Ovary (tissue), 9 donors: ENCODE data around the gene NPM3. TPM values are rescaled to one million over a fixed set of nuclear protein-coding genes. Genes with fewer than 3 reads are reported as not detected.

Source experiments
- DNase-seq, 5 donors: peaks; one replicate each; pipeline ENCODE4 v3.0.0-alpha.2; 2019 to 2020
- H3K27ac ChIP-seq, 2 donors: fragments of 200-600 bp; one replicate each; pipeline versions ENCODE4 v1.5.1 to v1.8.0; 2019 to 2022
- H3K27me3 ChIP-seq: fragments of 200-600 bp; one replicate; pipeline ENCODE4 v1.8.0; 2022
- H3K36me3 ChIP-seq: fragments of 200-600 bp; sonication (generic); one replicate; pipeline ENCODE4 v1.5.1; 2019
- H3K4me1 ChIP-seq: one replicate; pipeline ENCODE4 v1.8.1; 2013; ENCODE audit warnings: mild to moderate bottlenecking, moderate library complexity; ENCODE audit not compliant: insufficient read depth
- H3K4me3 ChIP-seq: fragments of 200-600 bp; sonication (generic); one replicate; pipeline ENCODE4 v1.5.1; 2017
- H3K9me3 ChIP-seq, 2 donors: fragments of 200-600 bp in 1 of 2; sonication (generic) in 1 of 2; one replicate each; pipeline versions ENCODE4 v1.5.1 to v1.8.1; 2013 to 2019; ENCODE audit warnings: mild to moderate bottlenecking in 1 of 2, moderate library complexity in 1 of 2
- EP300 ChIP-seq: sonication (generic); formaldehyde crosslinking; IDR thresholded peaks from one replicate; pipeline ENCODE4 v1.6.1; 2017; ENCODE audit warnings: antibody characterized with exemption
- POLR2A ChIP-seq: fragments of 450-650 bp; IDR thresholded peaks from one replicate; pipeline ENCODE4 v1.6.1; 2017; ENCODE audit warnings: antibody characterized with exemption, mild to moderate bottlenecking, moderate library complexity
- WGBS, 3 donors: extraction: QIAGEN DNeasy Blood & Tissue Kit in 1 of 3; methylation state at CpG; one replicate each; pipeline versions ENCODE4 v1.1.5 to v1.1.7; 2013 to 2017; 5-methylcytosine and 5-hydroxymethylcytosine counted together
- intact Hi-C, 4 donors: fragments of 100-400 bp; cut with DNase I; formaldehyde crosslinking; loops; one replicate each; pipeline versions ENCODE4 v1.11.0 to v1.15.1; 2022 to 2023
- polyA plus RNA-seq, 2 donors: library from polyadenylated mRNA; stranded (reverse); fragments of 200-250 nt in 1 of 2; fragments of 350-450 nt in 1 of 2; fragmentation: Illumina TruSeq in 1 of 2; extraction: RNeasy Lipid Tissue Mini Kit (QIAGEN cat#74804) in 1 of 2; gene quantifications; one replicate each; pipeline ENCODE4 v1.2.3, GENCODE V29; 2013 to 2014
- total RNA-seq, 7 donors: library from RNA; depleted of rRNA in 2 of 7; stranded (reverse); fragments of >200 nt in 2 of 7; fragmentation: NEBNext Ultra II Directional in 3 of 7; extraction: Animal tissue kit (Norgen Biotek cat#: 25700) in 3 of 7; gene quantifications; one replicate each; pipeline versions ENCODE4 v1.1.0 to v1.2.4, GENCODE V29; 2016 to 2023
- TF ChIP-seq, protein P1 (sequence below), 3 donors: fragments of 450-650 bp in 2 of 3; fragments of 200-600 bp in 1 of 3; IDR thresholded peaks; one replicate each; pipeline versions ENCODE4 v1.5.1 to v1.8.0; 2016 to 2022; ENCODE audit warnings: antibody characterized with exemption in 3 of 3, mild to moderate bottlenecking in 1 of 3
- donor health status: DM: no; HTN: no; CAD: no; lungs with moderate emphysema.
- donor health status: DM: no; HTN: no; CAD: no.
- donor health status: Bipolar disorder and iron deficiency.
- donor health status: DM: yes; HTN: yes; CAD: no.
- donor health status: DM: no; HTN: no; CAD: no.
- donor health status: DM: yes; HTN: yes; CAD: no.

Gene NPM3
- total and polyA plus RNA-seq, 9 donors: 11.0 to 64.8 (median 32.1) TPM

DNA sequence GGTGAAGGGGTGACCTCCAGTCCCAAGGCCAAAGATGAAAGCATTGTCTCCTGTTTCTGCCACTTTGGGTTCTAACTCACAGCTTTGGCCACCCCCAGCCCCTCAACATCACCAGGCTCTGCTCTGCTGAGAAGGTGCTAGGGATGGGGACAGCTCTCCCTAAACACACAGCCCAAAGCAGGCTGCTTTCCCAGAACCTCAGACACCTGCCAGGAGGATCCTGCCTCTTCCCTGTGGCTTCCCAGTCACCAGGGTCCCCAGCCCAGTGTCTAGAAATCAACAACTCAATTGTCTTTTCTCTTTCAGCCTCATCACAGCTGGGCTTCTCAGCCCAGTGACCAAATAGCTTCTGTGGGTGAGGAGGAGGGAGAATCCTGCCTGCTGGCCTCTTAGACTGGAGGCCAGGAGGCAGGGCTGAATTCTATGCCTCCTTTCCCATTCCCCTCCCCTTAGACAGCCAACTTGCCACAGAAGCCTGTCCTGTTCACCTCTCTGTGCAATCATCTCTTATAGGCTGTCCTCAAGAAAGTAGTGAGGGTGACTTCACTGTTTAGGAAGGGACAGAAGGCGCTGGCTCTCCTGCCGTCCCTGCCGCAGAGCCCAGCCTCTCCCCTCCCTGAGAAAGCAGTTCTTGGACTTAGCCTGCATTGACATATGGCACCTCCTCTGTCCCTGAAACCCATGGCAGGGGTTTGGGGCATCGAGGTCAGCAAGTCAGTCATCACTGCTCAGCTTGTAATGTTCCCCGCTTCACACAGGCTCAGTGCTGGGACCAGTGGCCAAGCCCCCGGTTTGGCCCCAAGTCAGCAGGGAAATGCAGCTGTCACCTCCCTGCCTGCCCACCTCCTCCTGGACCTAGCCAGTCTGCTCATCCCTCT, 11.0 kb downstream of the NPM3 start:
- TF ChIP-seq, protein P1, sequence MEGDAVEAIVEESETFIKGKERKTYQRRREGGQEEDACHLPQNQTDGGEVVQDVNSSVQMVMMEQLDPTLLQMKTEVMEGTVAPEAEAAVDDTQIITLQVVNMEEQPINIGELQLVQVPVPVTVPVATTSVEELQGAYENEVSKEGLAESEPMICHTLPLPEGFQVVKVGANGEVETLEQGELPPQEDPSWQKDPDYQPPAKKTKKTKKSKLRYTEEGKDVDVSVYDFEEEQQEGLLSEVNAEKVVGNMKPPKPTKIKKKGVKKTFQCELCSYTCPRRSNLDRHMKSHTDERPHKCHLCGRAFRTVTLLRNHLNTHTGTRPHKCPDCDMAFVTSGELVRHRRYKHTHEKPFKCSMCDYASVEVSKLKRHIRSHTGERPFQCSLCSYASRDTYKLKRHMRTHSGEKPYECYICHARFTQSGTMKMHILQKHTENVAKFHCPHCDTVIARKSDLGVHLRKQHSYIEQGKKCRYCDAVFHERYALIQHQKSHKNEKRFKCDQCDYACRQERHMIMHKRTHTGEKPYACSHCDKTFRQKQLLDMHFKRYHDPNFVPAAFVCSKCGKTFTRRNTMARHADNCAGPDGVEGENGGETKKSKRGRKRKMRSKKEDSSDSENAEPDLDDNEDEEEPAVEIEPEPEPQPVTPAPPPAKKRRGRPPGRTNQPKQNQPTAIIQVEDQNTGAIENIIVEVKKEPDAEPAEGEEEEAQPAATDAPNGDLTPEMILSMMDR (IDR thresholded peaks at IDR 0.05): no peak
- TF ChIP-seq POLR2A (no peak), EP300 (no peak)
- Histone ChIP-seq H3K4me3 (no peak overlapping the region), H3K36me3 (no peaks in the 10 kb centered on the region), H3K9me3 (no peaks in the 10 kb centered on the region), H3K27me3 (no peaks in the 10 kb centered on the region), H3K27ac (no peak overlapping the region), H3K4me1 (no peaks in the 10 kb centered on the region)
- WGBS, 3 donors: 65 to 74% (median 73%) methylated on average over 6 of the region's 6 CpGs
- DNase-seq: peak in 1 of 5 donors; percentile 12
- intact Hi-C loops: loop anchor here in 3 of 4 donors (10.0 kb wide), 4 partner anchors 167 to 557 kb away; no protein-coding TSS in a partner anchor

DNA sequence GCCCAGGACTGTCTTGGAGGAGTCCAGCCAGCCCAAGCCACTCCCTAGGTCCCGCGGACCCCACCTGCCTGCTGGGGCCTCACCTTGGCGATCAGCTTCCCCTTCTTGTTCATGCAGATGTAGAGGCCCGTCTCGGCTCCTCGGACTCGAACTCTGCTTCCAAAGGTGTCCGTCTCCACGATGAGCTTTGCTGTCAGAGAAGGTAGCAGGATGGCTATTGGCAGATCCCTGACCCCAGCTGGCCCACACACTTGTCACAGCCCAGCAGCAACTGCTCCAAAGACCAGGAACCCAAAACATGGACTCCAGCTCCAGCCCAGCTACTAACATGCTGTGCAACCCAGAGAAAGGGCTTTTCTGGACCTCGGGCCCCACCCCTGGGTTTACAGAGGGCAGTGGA, 11.9 kb downstream of the NPM3 start:
- intact Hi-C loops: loop anchor here in 3 of 4 donors (10.0 kb wide), 4 partner anchors 167 to 557 kb away; no protein-coding TSS in a partner anchor
- no peaks in the 10 kb centered on the region for H3K27me3 ChIP-seq
- no peaks in the 10 kb centered on the region for H3K36me3 ChIP-seq
- TF ChIP-seq, protein P1 (IDR thresholded peaks at IDR 0.05): no peak
- no peak for TF ChIP-seq EP300
- no peak for TF ChIP-seq POLR2A
- peak in 1 of 5 donors; percentile 25 for DNase-seq
- H3K9me3 ChIP-seq: no peaks in the 10 kb centered on the region
- no peak overlapping the region for H3K4me3 ChIP-seq
- no peak overlapping the region for H3K27ac ChIP-seq
- WGBS, 3 donors: 86 to 89% (median 89%) methylated on average over 10 of the region's 10 CpGs
- no peaks in the 10 kb centered on the region for H3K4me1 ChIP-seq

DNA sequence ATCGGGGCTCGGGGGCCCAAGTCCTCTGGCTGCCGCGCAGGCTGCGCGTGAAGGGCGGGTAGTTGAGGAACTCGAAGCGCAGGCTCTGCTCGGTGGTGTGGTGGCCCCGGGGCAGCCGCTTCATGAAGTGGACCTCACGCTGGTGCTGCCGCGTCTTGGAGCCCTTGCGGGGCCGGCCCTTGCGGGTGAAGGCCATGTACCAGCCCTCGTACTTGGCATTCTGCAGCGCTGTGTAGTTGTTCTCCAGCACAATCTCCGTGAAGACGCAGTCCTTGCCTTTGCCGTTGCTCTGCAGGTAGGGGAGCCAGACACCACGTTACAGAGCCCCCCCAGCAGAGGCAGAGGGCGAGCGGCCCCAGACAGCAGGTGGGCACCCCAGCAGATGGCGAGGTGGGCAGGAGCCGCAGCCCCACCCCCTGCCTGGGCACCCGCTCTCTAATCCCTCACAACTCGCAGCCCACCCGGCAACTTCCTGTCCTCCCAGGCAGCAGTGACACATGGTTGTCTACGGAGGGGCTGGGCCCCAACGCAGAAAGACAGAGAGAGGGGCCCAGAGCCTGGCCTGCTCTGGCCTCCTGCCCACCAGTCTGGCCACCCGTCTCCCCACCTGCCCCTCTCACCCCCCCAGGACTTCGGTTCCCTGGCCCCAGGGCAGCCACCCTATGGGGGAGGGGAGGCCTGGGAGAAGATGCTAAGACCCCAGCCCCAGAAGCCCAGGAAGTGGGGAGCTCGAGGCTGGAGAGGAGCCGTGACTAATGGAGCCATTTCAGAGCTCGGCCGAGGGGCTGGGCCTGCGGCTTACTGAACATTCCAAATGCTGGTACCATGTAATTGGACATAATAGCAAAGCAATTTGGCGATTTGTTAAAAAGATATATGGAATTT, 12.7 kb downstream of the NPM3 start:
- no peaks in the 10 kb centered on the region for H3K4me1 ChIP-seq
- intact Hi-C loops: loop anchor here in 3 of 4 donors (10.0 kb wide), 4 partner anchors 166 to 556 kb away; no protein-coding TSS in a partner anchor
- DNase-seq: peak in 1 of 5 donors; percentile 25
- no peaks in the 10 kb centered on the region for H3K9me3 ChIP-seq
- no peak overlapping the region for H3K27ac ChIP-seq
- H3K36me3 ChIP-seq: no peaks in the 10 kb centered on the region
- TF ChIP-seq, protein P1 (IDR thresholded peaks at IDR 0.05): no peak
- TF ChIP-seq POLR2A (no peak), EP300 (no peak)
- WGBS, 3 donors: 80 to 86% (median 82%) methylated on average over 41 of the region's 41 CpGs
- no peak overlapping the region for H3K4me3 ChIP-seq
- no peaks in the 10 kb centered on the region for H3K27me3 ChIP-seq

DNA sequence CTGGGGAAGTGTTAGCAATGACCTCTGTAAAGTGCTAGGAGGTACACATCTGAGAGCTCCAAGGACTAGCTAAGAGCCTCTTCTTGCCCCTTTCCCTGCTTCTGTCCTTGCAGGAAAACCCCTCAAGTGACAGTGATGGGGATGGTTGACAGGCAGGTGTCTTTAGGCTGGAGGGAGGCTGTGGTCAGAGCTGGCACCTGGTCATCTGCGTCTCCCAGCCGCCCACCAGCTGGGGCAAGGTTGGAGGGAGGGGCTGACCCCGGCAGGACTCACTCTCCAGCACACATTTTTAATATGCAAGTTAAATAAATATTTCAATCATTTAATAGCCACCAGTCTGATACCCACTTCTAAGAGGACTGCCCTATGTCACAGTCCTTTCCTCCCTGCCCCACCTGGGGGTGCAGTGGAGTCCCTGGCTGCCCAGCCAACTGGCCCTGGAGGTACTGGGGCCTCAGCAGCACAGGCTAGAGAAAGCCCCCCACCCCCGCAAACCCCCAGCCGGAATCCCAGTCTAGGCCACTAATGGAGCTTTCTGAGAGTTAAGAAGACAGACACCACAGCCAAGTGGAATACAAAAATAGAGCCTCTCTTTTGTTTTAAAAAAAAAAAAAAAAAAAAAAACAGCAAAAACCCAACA, 13.6 kb downstream of the NPM3 start:
- H3K4me3 ChIP-seq: no peak overlapping the region
- DNase-seq: no peak
- no peaks in the 10 kb centered on the region for H3K4me1 ChIP-seq
- TF ChIP-seq, protein P1 (IDR thresholded peaks at IDR 0.05): no peak
- TF ChIP-seq EP300: no peak
- H3K27ac ChIP-seq: no peak overlapping the region
- 70 to 73% (median 73%) methylated on average over 5 of the region's 5 CpGs for WGBS, 3 donors
- no peaks in the 10 kb centered on the region for H3K27me3 ChIP-seq
- intact Hi-C loops: loop anchor here in 3 of 4 donors (10.0 kb wide), 4 partner anchors 165 to 555 kb away; no protein-coding TSS in a partner anchor
- no peaks in the 10 kb centered on the region for H3K36me3 ChIP-seq
- no peaks in the 10 kb centered on the region for H3K9me3 ChIP-seq
